HuH-7.5 (cell line): Measurements from ENCODE around the gene TARBP1.
"Not testable (repeated sequence)": the region's sequence is repeated elsewhere in the genome, so short reads cannot be mapped to it uniquely, and the experiment has no call there.

Source experiments
- DNase-seq: peaks from one replicate; pipeline ENCODE4 v3.0.0; 2011; ENCODE audit warnings: low spot score

The TARBP1 gene

GRCh38 chr1:234478481-234479309, at the start of gene TARBP1:
Gene TARBP1 (minus strand): TSS chr1:234479179. CDS start chr1:234479103, 76 bp downstream.
- DNase-seq = peak; percentile 87

GRCh38 chr1:234528074-234528865, 49.3 kb upstream of the TARBP1 start:
- no peak for DNase-seq

- DNase-seq = no peak
These were observed 48.4 kb upstream of the TARBP1 start for GRCh38 chr1:234527346-234527745.

GRCh38 chr1:234526922-234527321, 47.9 kb upstream of the TARBP1 start:
- DNase-seq = no peak

GRCh38 chr1:234525099-234525799, 46.3 kb upstream of the TARBP1 start:
- DNase-seq = no peak

- DNase-seq = no peak
These were observed 42.9 kb upstream of the TARBP1 start for GRCh38 chr1:234521836-234522235.

- no peak for DNase-seq
These were observed 42.2 kb upstream of the TARBP1 start for GRCh38 chr1:234520908-234521817.

GRCh38 chr1:234519506-234519905, 40.5 kb upstream of the TARBP1 start:
- no peak for DNase-seq

GRCh38 chr1:234518876-234519275, 39.9 kb upstream of the TARBP1 start:
- no peak for DNase-seq

GRCh38 chr1:234518086-234518485, 39.1 kb upstream of the TARBP1 start:
- not testable (repeated sequence) for DNase-seq

- no peak for DNase-seq
These were observed 38.3 kb upstream of the TARBP1 start for GRCh38 chr1:234517110-234517802.

- DNase-seq = no peak
These were observed 36.9 kb upstream of the TARBP1 start for GRCh38 chr1:234515821-234516241.

- no peak for DNase-seq
These were observed 36.4 kb upstream of the TARBP1 start for GRCh38 chr1:234515411-234515810.

- no peak for DNase-seq
These were observed 33.5 kb upstream of the TARBP1 start for GRCh38 chr1:234512451-234512861.

GRCh38 chr1:234509457-234510328, 30.7 kb upstream of the TARBP1 start:
- DNase-seq = no peak

- DNase-seq = no peak
These were observed 28.8 kb upstream of the TARBP1 start for GRCh38 chr1:234507626-234508387.

- no peak for DNase-seq
These were observed 28.1 kb upstream of the TARBP1 start for GRCh38 chr1:234507089-234507488.

GRCh38 chr1:234505769-234506102, 26.8 kb upstream of the TARBP1 start:
- no peak for DNase-seq
